Erythroblast (primary cell): ENCODE results near the gene SEMA3A.
A peak's percentile ranks its signal among the peaks of the same experiment; 100 is the strongest.

Source experiments
- DNase-seq, 2 experiments: peaks; one replicate each; lab custom pipeline; 2025; lab: John Stamatoyannopoulos, UW
- GATA1 ChIP-seq: IDR thresholded peaks from 2 replicates; pipeline ENCODE4 v1.6.1; 2011; ENCODE audit warnings: low read depth, mild to moderate bottlenecking, control low read depth, low read length, moderate library complexity
- POLR2A ChIP-seq: IDR thresholded peaks from 2 replicates; pipeline ENCODE4 v1.6.1; 2011; ENCODE audit warnings: mild to moderate bottlenecking, low read length

SEMA3A gene

GRCh38 chr7:84002348-84002747 is 192.2 kb downstream of the SEMA3A start:
- no peak for DNase-seq
- TF ChIP-seq POLR2A (no peak), GATA1 (no peak)

DNA sequence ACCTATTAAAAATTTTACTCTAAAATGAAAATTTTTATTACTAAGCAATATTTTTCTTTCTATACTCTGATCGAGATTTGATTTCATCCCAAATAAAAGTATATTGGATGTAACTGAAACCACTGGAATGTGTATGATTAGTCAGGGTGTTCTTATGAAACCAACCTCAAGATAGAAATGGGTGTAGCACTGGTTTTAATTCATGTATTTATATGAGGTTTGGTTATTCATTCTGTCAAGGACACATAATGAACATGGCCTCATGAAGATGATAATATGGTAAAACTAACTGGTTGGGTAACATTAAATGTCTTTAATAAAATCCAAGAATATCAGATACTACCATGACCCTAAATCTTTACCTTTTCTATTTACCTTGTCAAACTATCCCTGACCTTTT is 197.7 kb downstream of the SEMA3A start:
- DNase-seq = no peak
- TF ChIP-seq GATA1 = no peak
- no peak for TF ChIP-seq POLR2A

- no peak for DNase-seq
- no peak for TF ChIP-seq POLR2A
- no peak for TF ChIP-seq GATA1
These were observed 206.8 kb downstream of the SEMA3A start for GRCh38 chr7:83987764-83988163.

- TF ChIP-seq POLR2A (no peak), GATA1 (no peak)
- DNase-seq = no peak
These were observed 208.8 kb downstream of the SEMA3A start for GRCh38 chr7:83985821-83986220.

DNA sequence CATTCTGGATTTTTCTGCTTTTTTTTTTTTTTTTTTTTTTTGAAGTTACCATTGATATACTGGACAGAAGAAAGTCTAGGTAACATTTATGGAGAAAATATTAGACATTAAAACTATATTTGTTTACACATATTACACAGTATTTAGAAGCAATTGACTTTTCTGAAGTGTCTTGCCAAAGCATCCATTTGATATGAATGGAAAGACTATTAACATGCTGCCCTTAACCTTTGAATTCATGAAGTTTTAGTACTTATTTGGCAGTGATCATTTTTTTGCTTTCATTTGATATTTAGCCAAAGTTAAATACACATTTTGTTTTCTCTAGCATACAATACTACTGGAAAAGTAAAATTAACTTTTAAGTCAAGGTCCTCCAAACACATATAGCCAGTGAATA is 210.0 kb downstream of the SEMA3A start:
- no peak for DNase-seq
- no peak for TF ChIP-seq GATA1
- TF ChIP-seq POLR2A = no peak

GRCh38 chr7:83984076-83984475 is 210.5 kb downstream of the SEMA3A start:
- DNase-seq = no peak
- TF ChIP-seq GATA1 (no peak), POLR2A (no peak)

DNA sequence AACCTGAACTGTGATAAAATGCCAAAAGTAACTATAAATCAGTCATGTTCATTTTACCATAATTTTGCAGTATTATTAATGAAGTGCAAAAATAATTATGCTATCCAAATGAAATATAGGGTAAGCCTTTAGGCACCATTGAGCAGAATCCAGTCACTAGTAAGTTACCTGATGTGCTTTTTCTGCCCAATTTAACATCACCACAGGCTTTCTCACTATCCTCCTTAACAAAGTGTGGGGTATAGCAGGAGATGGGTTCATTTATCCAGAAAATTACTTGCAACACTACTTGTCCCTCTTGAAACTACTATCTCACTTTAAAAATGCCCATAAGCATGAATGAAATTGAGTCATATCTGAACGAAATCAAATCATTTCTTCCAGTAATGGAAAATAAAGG is 211.0 kb downstream of the SEMA3A start:
- TF ChIP-seq GATA1 = no peak
- TF ChIP-seq POLR2A = no peak
- no peak for DNase-seq

DNA sequence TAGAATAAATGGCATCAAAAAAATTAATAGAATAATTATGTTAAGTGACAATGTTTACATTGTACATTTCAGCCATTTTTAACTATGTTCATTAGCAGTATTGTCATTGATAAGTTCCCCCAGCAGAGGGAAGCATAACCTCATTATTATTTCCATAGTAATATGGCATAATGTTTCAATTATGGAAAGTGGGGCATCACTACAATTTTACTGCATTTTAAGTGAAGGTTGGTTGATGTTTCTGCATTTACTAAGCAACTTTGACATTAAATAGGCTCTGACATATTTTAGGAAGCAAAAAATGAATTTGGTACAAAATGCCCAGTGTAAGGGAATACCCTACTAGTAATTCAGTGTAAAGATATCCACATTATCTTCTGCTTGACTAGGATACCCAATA is 218.3 kb downstream of the SEMA3A start:
- TF ChIP-seq GATA1 (no peak), POLR2A (no peak)
- peak; percentile 2 to 55 for DNase-seq

DNA sequence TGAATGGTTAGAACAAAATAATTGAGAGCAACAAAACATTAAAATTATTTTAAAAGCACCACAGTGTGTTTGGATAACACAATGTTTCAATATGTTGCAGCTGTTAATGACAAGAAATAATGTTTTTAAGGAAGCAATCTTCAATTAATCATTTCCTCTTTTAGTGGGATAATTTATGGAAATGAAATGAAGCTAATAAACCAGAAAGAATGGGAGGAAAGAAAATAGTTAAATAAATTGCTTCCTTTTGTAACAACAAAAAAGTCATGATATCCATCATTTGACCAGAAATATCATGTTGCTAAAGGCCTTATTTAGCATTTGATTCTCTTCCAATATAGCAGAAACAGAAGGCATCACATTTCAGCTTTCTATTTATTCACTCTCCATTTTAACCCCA is 224.5 kb downstream of the SEMA3A start:
- TF ChIP-seq POLR2A = no peak
- no peak for TF ChIP-seq GATA1
- DNase-seq = no peak

DNA sequence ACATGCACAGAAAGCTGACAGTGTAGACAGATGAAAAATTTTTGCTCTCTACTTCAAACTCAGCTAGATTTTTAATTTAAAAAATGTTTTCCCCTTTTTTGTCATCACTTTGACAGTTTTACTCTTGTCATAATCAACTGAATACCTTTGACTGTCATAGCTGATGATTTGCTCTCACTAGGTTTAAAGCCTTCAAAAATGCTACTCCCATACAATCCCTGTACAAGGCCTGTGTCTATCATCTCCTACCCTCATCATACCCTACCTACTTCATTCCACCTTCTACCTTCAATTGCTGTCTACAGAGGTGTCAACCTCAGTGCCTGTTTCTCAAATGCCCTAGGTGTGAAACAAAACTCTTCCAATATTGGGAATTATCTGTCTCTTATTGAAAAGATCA is 230.3 kb downstream of the SEMA3A start:
- no peak for TF ChIP-seq POLR2A
- no peak for TF ChIP-seq GATA1
- no peak for DNase-seq

GRCh38 chr7:83957333-83957732 is 237.3 kb downstream of the SEMA3A start:
- TF ChIP-seq GATA1 = no peak
- TF ChIP-seq POLR2A = no peak
- no peak for DNase-seq

- no peak for DNase-seq
- TF ChIP-seq POLR2A (no peak), GATA1 (no peak)
These were observed 238.5 kb downstream of the SEMA3A start for GRCh38 chr7:83956104-83956503.

DNA sequence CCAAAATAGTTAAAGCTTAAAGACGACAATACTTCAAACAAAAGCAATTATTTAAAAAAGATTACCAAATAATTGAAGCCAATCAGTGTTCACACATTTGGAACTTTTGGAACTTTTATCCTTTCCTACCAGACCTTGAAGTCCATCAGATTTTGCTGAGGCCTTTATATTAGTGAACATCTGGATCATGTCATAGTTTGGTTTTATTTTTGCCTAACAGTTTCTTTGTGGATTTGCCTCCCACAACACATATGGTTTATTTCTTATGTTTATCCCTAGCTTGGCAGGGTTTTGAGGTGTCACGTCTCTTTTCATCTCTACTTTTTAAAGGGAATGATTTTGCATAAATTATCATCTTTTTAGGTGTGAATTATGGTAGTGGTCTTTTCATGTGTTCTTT is 242.4 kb downstream of the SEMA3A start:
- no peak for TF ChIP-seq GATA1
- no peak for TF ChIP-seq POLR2A
- DNase-seq = no peak

DNA sequence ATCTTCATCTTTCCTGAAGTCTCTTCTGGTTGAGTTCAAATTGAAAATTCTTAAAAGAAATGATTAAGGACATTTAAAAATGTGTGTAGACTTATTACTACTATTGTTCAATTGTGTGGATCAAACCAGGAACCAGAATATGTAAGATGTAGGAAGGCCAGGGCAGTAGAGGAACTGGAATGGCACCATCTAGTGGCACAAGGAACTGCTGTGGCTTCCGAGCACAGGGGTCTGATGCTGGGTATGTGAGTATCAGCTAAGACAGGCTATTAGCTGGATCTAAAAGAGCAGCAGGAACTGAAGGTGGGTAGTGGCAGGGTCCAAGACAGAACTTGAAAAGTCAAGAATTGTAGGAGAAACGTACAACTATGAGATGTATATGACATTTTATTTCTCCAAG is 247.3 kb downstream of the SEMA3A start:
- TF ChIP-seq POLR2A (no peak), GATA1 (no peak)
- DNase-seq = peak; percentile 2 to 27

- no peak for DNase-seq
- TF ChIP-seq POLR2A = no peak
- TF ChIP-seq GATA1 = no peak
These were observed 247.8 kb downstream of the SEMA3A start for GRCh38 chr7:83946801-83947200.
